CD8-positive, alpha-beta memory T cell (primary cell): Measurements from ENCODE around the gene SNORC. TPM values are rescaled to one million over a fixed set of nuclear protein-coding genes. Genes with fewer than 3 reads are reported as not detected.

ENCODE experiments used
- CTCF ChIA-PET: fragments of 350-600 bp; sonication (Branson Sonifier 250); formaldehyde crosslinking; loops from one replicate; lab custom pipeline; 2021; ENCODE audit warnings: antibody characterized with exemption; lab: Charles Lee
- POLR2A ChIA-PET: fragments of 350-600 bp; sonication (Branson Sonifier 250); formaldehyde crosslinking; loops from one replicate; lab custom pipeline; 2021; ENCODE audit warnings: antibody characterized with exemption; lab: Charles Lee
- DNase-seq, 5 donors: peaks; one replicate each; pipeline versions ENCODE4 v3.0.0 to v3.0.0-alpha.2; 2020 to 2022; ENCODE audit warnings: mixed read lengths in 1 of 5
- H3K27ac ChIP-seq: one replicate; pipeline ENCODE4 v1.7.0; 2013; ENCODE audit warnings: low read depth, mild to moderate bottlenecking, low read length, moderate library complexity
- H3K27me3 ChIP-seq: 2 replicates; pipeline ENCODE4 v1.7.0; 2013; ENCODE audit warnings: low read length, mild to moderate bottlenecking; ENCODE audit not compliant: insufficient read depth, poor library complexity, severe bottlenecking
- H3K36me3 ChIP-seq: 2 replicates; pipeline ENCODE4 v1.7.0; 2013; ENCODE audit warnings: mild to moderate bottlenecking, low read length, moderate library complexity; ENCODE audit not compliant: insufficient read depth
- H3K4me1 ChIP-seq: 2 replicates; pipeline ENCODE4 v1.7.0; 2013; ENCODE audit warnings: mild to moderate bottlenecking, low read length, moderate library complexity; ENCODE audit not compliant: insufficient read depth
- H3K4me3 ChIP-seq: 2 replicates; pipeline ENCODE4 v1.7.0; 2013; ENCODE audit warnings: mild to moderate bottlenecking, low read length
- H3K9me3 ChIP-seq: 2 replicates; pipeline ENCODE4 v1.7.0; 2013; ENCODE audit warnings: mild to moderate bottlenecking, low read length
- H3K27ac Mint-ChIP-seq, 8 donors: one replicate each; pipeline ENCODE4 v1.8.0; 2020 to 2021; ENCODE audit warnings: mixed read lengths in 8 of 8, mild to moderate bottlenecking in 6 of 8, inconsistent platforms in 3 of 8, moderate library complexity in 3 of 8
- H3K27me3 Mint-ChIP-seq, 2 donors: one replicate each; pipeline ENCODE4 v1.8.0; 2020 to 2021; ENCODE audit warnings: mixed read lengths in 2 of 2, mild to moderate bottlenecking in 1 of 2, moderate library complexity in 1 of 2
- H3K36me3 Mint-ChIP-seq, 3 donors: one replicate each; pipeline ENCODE4 v1.8.0; 2020 to 2021; ENCODE audit warnings: mixed read lengths in 3 of 3, inconsistent platforms in 1 of 3, mild to moderate bottlenecking in 1 of 3
- H3K4me1 Mint-ChIP-seq, 3 donors: one replicate each; pipeline ENCODE4 v1.8.0; 2020 to 2021; ENCODE audit warnings: mixed read lengths in 3 of 3, inconsistent platforms in 1 of 3, mild to moderate bottlenecking in 1 of 3
- H3K4me3 Mint-ChIP-seq, 7 donors: one replicate each; pipeline ENCODE4 v1.8.0; 2020 to 2021; ENCODE audit warnings: mixed read lengths in 7 of 7, mild to moderate bottlenecking in 6 of 7, moderate library complexity in 4 of 7, inconsistent platforms in 2 of 7
- H3K9me3 Mint-ChIP-seq, 5 donors: one replicate each; pipeline ENCODE4 v1.8.0; 2020 to 2022; ENCODE audit warnings: mixed read lengths in 5 of 5, mild to moderate bottlenecking in 3 of 5, moderate library complexity in 2 of 5, inconsistent platforms in 1 of 5
- polyA plus RNA-seq: library from polyadenylated mRNA; unstranded; fragments of 300-500 nt; fragmentation: Illumina TruSeq; gene quantifications from one replicate; pipeline ENCODE4 v1.2.3, GENCODE V29; 2021
- total RNA-seq, 2 experiments: library from RNA; stranded (reverse); gene quantifications; one replicate each; pipeline ENCODE4 v1.2.3, GENCODE V29; 2021

SNORC gene
- total and polyA plus RNA-seq, 3 experiments from 2014 or later: 1.5 to 2.5 TPM; not detected in 1

- Mint-ChIP-seq H3K9me3 (no peaks in the 10 kb centered on the region), H3K4me3 (no peak overlapping the region), H3K4me1 (no peaks in the 10 kb centered on the region), H3K36me3 (no peaks in the 10 kb centered on the region), H3K27ac (no peak overlapping the region), H3K27me3 (peaks cover 0 to 11% of the 10 kb centered on the region in 2 donors)
- no peak overlapping the region for H3K4me3 ChIP-seq
- H3K36me3 ChIP-seq: no peaks in the 10 kb centered on the region
- no peak for DNase-seq
- ChIA-PET POLR2A (no interaction called here), CTCF (no interaction called here)
- no peaks in the 10 kb centered on the region for H3K27me3 ChIP-seq
- H3K9me3 ChIP-seq: no peaks in the 10 kb centered on the region
- H3K27ac ChIP-seq: no peak overlapping the region
- no peaks in the 10 kb centered on the region for H3K4me1 ChIP-seq
These were observed 26.9 kb downstream of the SNORC start for GRCh38 chr2:232896720-232897597.

- H3K4me1 ChIP-seq: no peaks in the 10 kb centered on the region
- H3K9me3 Mint-ChIP-seq: no peaks in the 10 kb centered on the region
- no peak for DNase-seq
- H3K27me3 ChIP-seq: no peaks in the 10 kb centered on the region
- H3K4me1 Mint-ChIP-seq: no peaks in the 10 kb centered on the region
- no peak overlapping the region for H3K27ac ChIP-seq
- ChIA-PET CTCF (no interaction called here), POLR2A (no interaction called here)
- no peaks in the 10 kb centered on the region for H3K9me3 ChIP-seq
- H3K27me3 Mint-ChIP-seq: peaks cover 0 to 4% of the 10 kb centered on the region in 2 donors
- H3K36me3 ChIP-seq: no peaks in the 10 kb centered on the region
- no peak overlapping the region for H3K27ac Mint-ChIP-seq
- H3K4me3 ChIP-seq: no peak overlapping the region
- no peaks in the 10 kb centered on the region for H3K36me3 Mint-ChIP-seq
- H3K4me3 Mint-ChIP-seq: no peak overlapping the region
These were observed 27.7 kb downstream of the SNORC start for GRCh38 chr2:232897598-232898408.

GRCh38 chr2:232898592-232899543 is 28.8 kb downstream of the SNORC start:
- Mint-ChIP-seq H3K4me3 (no peak overlapping the region), H3K36me3 (no peaks in the 10 kb centered on the region), H3K9me3 (no peaks in the 10 kb centered on the region), H3K27ac (no peak overlapping the region), H3K27me3 (peaks cover 0 to 3% of the 10 kb centered on the region in 2 donors), H3K4me1 (no peaks in the 10 kb centered on the region)
- no peak for DNase-seq
- no peak overlapping the region for H3K27ac ChIP-seq
- no peaks in the 10 kb centered on the region for H3K4me1 ChIP-seq
- no peak overlapping the region for H3K4me3 ChIP-seq
- ChIA-PET CTCF (no interaction called here), POLR2A (no interaction called here)
- H3K9me3 ChIP-seq: no peaks in the 10 kb centered on the region
- no peaks in the 10 kb centered on the region for H3K27me3 ChIP-seq
- no peaks in the 10 kb centered on the region for H3K36me3 ChIP-seq

DNA sequence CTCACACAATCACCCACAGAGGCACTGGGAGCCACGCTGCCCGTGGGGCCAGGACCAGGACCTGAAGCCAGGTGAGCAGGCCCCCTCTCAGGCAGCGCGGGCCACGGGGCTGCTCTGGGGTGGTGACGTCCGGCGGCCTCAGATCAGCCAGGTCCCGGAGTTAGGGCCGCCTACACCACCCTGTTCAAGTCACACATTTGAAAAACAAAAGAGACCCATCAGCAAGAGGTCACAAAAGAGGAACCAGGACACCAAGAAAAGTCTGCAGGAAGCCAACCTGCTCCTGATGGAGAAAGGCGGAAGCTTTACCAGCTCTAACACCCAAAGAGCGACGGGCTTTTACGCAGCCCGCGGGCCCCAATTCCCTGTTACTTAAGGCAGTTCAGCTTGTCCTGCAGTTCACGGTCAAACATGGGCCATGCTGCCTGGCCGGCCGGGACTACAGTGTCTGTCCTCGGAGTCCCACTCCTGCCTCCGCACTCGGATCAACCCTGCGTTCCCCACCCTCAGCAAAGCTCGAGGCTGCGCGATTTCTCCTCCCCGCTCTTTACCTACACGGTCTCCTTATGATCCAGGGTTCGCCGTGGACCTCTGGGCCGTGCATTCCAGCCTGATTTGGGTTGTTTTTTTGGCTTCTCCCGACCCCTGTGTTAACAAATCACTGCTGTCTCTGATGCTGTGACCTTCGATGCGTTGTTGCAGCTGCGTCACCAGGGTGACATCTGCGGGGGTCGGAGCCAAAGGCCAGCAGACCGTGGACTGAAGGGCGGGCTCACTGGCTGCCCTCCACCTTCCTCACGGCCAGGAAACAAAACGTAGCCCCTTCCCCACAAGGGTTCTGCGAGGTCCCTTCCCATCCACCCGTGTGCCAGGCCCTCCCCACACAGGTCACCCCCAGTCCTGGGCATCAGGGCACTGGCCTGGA is 31.0 kb downstream of the SNORC start:
- no peak overlapping the region for H3K4me3 ChIP-seq
- H3K4me1 ChIP-seq: no peaks in the 10 kb centered on the region
- Mint-ChIP-seq H3K9me3 (no peaks in the 10 kb centered on the region), H3K27me3 (peaks cover 3% of the 10 kb centered on the region in 2 donors), H3K4me1 (no peaks in the 10 kb centered on the region), H3K4me3 (no peak overlapping the region), H3K27ac (no peak overlapping the region), H3K36me3 (no peaks in the 10 kb centered on the region)
- no peaks in the 10 kb centered on the region for H3K9me3 ChIP-seq
- CTCF ChIA-PET: no interaction called here
- H3K27ac ChIP-seq: no peak overlapping the region
- no peaks in the 10 kb centered on the region for H3K36me3 ChIP-seq
- POLR2A ChIA-PET: no interaction called here
- H3K27me3 ChIP-seq: no peaks in the 10 kb centered on the region
- no peak for DNase-seq

DNA sequence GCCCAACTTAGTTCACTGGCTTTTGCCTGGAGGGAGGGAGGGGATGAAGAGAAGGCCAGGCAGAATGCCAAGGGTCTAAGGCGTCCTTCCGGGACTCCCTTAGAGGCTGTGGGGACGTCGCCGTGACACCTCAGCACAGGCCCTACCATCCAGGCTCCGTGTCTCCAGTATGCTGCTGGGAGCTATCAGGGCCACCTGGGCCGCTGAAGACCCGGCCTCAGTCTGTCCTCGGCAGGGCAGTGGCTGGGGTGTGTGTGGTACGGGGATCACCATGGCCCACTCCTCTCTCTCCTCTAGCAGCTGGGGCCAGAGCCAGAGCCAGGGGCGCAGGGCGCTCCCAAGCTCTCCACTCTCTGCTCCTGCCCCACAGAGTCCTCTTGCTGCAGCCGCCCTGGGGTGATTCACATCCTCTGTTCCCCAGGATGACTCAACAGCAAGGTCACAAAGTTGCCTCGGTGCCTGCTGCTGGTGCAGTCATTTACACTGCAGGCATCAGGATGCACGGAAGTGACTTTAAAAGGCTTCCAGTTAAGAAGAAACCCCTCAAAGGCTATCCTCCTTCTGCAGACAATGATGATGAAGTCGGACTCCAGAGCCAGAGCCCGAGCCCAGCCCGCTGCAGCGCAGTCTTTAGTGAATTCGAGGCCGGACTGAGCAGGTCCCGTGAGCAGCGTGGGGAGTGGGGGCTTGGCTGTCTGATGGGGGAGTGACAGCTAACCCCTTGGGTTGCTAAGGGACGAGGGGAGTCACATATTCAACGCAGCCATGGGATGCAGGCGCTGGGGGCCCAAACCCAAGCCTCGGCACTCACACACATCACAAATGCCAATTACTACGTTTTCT is 31.9 kb downstream of the SNORC start:
- no peak overlapping the region for H3K4me3 Mint-ChIP-seq
- Histone ChIP-seq H3K4me3 (no peak overlapping the region), H3K27ac (no peak overlapping the region), H3K4me1 (no peaks in the 10 kb centered on the region), H3K9me3 (no peaks in the 10 kb centered on the region), H3K27me3 (no peaks in the 10 kb centered on the region), H3K36me3 (no peaks in the 10 kb centered on the region)
- CTCF ChIA-PET: no interaction called here
- POLR2A ChIA-PET: no interaction called here
- peaks cover 3% of the 10 kb centered on the region in 2 donors for H3K27me3 Mint-ChIP-seq
- no peaks in the 10 kb centered on the region for H3K9me3 Mint-ChIP-seq
- no peaks in the 10 kb centered on the region for H3K36me3 Mint-ChIP-seq
- no peaks in the 10 kb centered on the region for H3K4me1 Mint-ChIP-seq
- peak overlapping the region in 1 of 8 donors; percentile 83 for H3K27ac Mint-ChIP-seq
- DNase-seq: no peak

DNA sequence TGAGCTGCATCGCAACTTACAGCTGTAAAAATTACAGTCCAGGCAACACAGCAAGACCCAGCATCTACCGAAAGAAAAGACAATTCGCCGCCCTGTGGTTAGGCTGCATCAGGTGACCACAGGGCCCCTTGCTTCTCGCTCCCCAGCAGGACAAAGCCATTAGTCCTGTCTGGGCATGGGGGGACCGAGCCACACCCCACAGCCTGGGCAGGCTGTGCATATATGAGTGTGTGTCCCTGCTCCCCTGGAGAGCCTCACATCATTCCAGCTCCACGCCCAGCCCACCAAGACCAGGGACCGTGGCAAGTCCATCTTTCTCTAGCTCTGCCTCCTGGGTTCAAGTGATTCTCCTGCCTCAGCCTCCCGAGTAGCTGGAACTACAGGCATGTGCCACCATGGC is 33.9 kb downstream of the SNORC start:
- Mint-ChIP-seq H3K27me3 (peaks cover 3 to 7% of the 10 kb centered on the region in 2 donors), H3K36me3 (no peaks in the 10 kb centered on the region), H3K4me1 (no peaks in the 10 kb centered on the region), H3K27ac (no peak overlapping the region), H3K4me3 (no peak overlapping the region), H3K9me3 (no peaks in the 10 kb centered on the region)
- Histone ChIP-seq H3K9me3 (no peaks in the 10 kb centered on the region), H3K27me3 (no peaks in the 10 kb centered on the region), H3K4me1 (no peaks in the 10 kb centered on the region), H3K36me3 (no peaks in the 10 kb centered on the region), H3K4me3 (no peak overlapping the region), H3K27ac (no peak overlapping the region)
- no peak for DNase-seq
- ChIA-PET POLR2A (no interaction called here), CTCF (no interaction called here)
